ENCODE data around the gene CRLF1.
A peak's percentile ranks its signal among the peaks of the same experiment; 100 is the strongest.

Gene CRLF1, protein sequence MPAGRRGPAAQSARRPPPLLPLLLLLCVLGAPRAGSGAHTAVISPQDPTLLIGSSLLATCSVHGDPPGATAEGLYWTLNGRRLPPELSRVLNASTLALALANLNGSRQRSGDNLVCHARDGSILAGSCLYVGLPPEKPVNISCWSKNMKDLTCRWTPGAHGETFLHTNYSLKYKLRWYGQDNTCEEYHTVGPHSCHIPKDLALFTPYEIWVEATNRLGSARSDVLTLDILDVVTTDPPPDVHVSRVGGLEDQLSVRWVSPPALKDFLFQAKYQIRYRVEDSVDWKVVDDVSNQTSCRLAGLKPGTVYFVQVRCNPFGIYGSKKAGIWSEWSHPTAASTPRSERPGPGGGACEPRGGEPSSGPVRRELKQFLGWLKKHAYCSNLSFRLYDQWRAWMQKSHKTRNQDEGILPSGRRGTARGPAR

DNA sequence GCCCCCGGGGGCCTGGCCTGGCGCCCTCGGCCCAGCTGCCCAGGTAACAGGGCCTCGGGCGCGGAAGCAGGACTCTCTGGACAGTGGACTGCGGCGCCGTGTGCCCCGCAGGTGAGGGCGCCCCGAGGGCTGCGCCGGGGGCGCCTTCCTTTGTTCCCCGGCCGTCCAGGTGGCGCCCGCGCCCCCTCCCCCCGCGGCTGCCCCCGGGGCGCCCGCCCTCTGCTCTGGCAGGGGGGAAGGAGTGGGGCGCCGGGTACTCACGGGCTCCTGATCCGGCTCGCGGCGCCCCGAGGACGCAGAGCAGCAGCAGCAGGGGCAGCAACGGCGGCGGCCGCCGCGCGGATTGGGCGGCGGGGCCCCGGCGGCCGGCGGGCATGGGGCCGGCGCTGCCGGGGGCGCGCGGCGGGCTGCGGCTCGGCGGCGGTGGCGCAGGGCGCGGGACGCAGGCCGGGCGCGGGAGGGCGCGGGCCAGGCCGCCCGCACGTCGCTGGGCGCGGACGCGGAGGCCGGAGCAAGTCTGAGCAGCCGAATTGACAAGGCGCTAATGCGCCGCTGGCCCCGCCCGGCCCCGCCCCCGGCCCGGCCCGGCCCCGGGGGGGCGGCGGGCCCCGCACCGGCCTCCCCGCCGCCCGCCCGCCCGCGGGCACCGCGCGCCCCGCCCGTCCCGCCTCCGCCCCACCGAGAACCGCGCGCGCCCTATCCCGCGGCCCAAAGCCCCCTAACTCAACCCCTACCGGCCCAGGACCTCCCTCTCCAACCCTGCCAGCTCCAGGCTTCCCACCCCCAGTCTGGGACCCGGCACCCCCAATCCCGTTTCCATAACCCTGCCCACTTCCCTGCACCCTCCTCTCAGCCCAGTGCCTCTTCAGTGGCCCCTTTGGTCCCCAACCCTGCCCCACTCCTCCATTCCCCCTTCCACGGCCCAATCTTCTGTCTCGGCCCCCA is at the start of gene CRLF1:
TSS of gene CRLF1 (minus strand) at position 519 of the 945 bp plus-strand sequence. CDS start at position 376, 143 bp downstream.
- no peak for DNase-seq

DNA sequence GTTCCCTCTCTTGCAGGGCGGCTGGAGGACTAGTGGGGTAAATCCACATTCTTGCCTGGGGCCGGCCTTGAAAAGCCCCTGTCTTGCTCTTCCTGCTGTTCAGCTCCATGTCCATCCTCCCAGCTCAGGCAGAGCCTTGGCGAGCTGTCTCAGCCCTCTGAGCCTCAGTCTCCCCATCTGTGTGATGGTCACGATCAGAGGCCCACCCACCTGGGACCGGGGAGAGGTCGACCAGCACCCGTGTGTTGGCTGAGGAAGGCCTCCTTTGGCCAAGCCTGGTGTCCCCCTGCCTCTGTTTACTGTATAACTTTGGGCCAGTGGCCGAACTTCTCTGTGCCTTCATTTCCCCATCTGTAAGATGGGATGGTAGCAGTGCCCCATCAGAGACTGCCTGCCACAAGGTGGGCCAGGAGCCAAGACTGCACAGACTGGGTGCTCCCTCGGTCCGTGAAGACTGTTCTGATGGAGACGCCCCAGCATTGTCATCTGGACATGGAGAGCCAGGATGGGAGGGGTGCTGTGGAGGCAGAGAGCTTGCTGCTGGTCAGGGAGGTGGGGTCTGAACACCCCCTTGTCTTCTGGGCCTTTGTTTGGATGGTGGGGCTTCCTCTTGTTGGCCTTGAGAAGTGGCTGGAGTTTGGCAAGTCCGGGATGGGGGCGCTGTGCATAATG is 48.7 kb upstream of the CRLF1 start:
- no peak for DNase-seq

DNA sequence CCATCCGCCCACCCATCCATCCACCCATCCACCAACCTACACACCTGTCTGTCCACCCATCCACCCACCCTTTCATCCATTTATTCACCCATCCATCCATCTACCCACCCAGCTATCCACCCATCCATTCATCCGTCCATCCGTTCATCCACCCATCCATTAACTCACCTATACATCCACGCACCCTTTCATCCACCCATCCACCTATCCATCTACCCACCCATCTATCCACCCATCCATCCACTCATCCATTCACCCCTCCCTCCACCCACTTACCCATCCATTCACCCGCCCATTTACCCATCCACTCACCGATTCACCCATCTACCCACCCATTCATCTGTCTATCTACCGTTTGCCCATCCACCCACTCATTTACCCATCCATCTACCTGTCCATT is 47.9 kb upstream of the CRLF1 start:
- DNase-seq = no peak

GRCh38 chr19:18653853-18654252 is 47.3 kb upstream of the CRLF1 start:
- no peak for DNase-seq

GRCh38 chr19:18651733-18652132 is 45.1 kb upstream of the CRLF1 start:
- DNase-seq = no peak

- DNase-seq = no peak
These were observed 44.7 kb upstream of the CRLF1 start for GRCh38 chr19:18651300-18651699.

DNA sequence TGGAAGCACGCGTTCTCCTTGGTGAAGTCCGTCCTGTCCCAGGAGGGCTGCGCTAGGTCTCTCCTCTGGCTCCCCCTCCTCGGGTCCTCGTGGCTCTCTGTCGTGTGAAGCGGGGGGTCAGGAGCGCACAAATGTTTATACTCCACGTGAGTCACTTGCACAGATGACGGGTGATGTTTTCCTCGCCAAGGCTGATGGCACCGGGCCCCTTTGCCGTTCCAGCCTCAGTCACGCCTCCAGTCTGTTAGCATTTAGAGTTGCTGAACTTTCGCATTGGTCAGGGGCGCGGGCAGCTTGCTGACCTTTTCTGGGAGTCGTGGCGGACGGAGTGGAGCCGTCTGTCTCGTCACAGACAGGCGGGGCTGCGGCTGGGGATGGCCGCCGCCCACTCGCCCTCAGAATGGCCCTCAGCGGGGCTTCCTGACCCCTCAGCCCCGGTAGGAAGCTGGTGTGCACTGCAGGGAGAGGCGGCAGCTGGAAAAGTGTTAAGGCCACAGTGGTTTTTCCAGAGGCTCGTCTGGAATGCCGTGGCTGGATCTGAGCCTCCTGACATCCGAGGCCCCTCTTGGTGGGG is 44.0 kb upstream of the CRLF1 start:
- no peak for DNase-seq

DNA sequence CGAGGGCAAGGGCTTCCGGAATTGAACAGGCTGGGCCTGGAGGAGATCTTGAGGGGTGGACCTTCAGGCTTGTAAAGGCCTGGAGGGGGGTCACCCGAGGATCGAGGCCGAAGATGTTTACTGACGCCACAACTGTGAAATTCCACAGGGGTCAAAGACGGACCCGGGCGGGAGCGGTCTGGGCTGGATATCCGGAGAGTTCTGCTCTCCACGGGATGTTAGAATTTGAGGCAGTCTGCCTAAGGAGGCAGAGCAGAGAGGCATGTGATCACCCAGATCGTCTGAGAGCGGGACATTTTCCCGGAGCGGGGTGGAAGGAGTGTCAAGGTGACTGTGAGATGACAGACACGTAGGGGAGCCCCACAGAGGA is 43.4 kb upstream of the CRLF1 start:
- no peak for DNase-seq

DNA sequence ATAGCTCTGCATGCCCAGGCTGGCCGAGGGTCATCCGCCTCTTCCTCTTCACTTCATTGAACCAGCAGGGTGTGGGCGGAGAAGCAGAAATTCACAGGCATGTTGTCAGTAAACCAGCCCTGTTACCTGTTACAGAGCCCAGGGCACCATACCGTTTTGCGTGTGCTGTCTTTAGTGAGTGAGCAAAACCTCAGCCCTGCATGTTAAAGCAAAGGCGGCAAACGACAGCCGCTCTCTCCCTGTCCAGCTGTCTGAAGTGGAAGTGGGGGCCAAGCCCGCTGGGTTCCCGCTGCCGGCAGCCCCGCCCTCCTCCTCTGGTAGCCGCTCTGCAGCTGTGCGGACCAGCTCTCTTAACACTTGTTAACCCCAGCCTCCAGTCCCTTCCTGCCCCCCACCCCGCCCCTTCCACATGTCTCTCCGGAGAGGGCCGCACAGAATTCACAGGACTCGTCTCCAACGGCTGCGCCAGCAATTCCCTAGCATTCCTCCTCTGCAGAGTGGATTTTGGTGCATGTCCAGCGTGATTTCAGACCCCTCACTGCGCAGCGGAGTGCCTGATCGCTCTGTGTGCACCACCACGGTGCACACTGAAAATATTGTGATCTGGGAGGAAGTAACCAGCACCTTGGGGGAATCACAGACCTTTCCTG is 42.9 kb upstream of the CRLF1 start:
- no peak for DNase-seq

DNA sequence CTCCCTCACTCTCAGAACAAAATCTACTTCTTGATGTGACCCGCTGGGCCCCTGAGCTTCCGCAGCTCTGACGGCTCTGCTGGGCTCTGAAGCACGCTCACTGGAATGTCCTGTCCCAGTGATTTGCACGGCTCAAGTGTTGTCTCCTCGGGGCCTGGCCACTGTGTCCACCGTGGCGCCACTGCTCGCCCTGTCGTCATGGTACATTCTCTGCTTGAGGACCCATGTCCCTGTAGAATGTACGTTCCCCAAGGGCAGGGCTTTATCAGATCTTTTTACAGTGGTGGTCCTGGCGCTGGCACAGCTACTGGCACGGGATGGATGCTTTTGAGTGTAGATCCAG is 42.3 kb upstream of the CRLF1 start:
- no peak for DNase-seq

GRCh38 chr19:18647807-18648206 is 41.2 kb upstream of the CRLF1 start:
- no peak for DNase-seq

DNA sequence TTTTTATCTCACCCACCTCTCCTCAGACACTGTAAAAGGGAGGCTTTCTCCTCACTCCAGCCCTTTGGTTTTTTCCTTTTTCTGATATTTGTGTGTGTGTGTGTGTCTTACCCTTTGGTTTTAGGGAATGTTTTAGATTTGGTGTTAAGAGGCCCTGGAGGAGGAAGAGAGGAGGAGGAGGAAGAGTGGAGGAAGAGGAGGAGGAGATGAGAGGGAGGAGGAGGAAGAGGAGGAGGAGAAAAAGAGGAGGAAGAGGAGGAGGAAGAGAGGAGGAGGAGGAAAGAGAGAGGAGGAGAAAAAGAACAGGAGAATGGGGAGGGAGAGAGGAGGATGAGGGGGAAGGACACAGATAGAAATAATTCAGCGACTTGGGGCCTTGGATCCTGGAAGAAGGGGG is 40.8 kb upstream of the CRLF1 start:
- DNase-seq = no peak

DNA sequence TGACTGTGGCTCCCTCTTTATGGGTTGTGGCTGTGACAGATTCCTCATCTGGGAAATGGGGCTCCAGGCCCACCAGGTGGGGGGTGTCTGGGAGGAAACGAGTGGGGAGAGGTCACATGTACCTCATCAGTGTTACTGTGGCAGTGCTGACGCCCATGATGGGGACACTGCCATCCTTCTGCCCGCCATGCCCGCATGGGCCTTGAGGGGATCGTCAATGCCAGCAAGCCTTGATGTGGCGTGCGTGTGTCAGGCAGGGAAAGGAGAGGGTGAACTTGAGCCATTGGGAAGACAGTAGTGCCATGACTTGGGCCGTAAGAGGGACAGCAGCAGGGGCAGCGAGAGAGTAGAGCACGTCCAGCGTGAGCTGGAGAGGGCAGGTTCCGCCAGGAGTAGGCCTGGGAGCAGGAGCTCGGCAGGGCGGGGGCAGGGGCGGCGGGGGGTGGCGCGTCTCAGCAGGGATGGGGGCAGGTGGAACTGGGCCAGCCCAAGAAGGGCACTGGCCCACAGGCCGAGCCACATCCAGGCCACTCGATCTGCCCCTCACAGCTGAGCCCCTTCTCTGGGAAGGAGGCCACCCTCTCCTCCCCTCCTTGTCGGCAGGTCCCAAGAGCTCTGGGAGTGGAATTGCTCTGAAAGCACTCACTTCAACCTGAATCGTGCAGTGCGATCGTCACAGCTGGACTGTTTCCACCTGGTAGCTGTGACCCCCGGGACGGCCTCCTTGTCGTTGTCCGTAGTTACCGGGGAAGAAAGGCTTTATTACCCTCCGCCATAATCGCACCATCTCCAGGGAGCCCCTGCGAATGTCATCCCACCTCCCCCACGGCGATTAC is 40.2 kb upstream of the CRLF1 start:
- DNase-seq = no peak

- DNase-seq = no peak
These were observed 38.5 kb upstream of the CRLF1 start for GRCh38 chr19:18645035-18645511.

DNA sequence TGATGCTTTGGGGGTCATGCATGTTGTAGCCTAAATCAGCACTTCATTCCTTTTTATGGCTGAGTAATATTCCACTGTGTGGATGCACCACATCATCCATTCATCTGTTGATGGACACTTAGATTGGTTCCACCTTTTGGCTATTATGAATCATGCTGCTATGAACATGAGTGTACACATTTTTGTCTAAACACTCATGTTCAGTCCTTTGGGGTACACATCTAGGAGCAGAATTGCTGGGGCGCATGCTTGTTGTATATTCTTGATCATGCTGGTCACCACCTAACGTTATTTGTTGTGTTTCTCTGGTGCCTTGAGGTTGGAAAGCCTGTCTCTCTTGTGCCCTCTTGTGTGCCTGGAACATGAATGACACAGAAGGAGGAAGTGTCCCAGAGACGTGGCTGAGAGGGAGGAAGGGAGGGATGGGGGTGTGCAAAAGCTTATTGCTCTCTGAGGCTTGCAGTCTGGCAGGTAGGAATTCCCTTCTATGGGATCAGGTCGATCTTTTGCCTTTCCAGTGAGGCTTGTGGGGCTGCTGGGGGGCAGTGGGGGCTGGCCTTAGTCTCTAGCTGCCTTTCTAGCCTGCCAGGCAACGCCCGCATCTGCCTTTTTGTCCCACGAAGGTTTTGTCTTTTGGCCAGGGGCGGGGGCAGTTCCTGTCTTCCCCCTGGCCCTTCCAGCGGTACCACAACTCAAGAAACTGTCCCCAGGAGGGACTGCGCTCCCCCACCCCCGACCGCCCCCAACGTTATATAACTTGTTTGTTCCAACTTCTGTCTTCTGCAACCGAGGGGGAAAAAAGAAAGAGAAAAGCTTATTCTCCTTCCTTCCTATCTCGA is 37.8 kb upstream of the CRLF1 start:
- no peak for DNase-seq

DNA sequence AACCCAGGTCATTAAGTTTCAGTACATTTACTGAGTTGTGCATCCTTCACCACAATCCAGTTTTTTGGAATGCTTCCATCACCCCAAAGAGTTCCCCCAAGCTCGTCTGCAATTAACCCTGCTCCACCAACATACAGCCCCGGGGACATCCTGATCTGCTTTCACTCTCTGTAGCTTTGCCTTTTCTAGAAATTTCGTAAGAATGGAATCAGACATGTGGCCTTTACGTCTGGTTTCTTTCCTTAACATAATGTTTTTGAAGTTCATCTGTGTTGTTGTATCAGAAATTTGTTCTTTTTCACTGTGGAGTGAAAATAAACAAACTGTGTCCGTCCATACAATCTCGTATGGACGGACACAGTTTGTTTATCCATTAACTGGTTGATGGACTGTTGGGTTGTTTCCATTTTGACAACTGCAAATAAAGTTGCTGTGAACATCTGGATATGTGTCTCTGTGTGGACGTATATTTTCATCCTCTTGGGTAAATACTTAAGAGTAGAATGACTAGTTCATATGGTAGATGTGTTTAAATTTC is 33.2 kb upstream of the CRLF1 start:
- DNase-seq = no peak

- no peak for DNase-seq
These were observed 31.4 kb upstream of the CRLF1 start for GRCh38 chr19:18637673-18638630.

GRCh38 chr19:18636969-18637629 is 30.5 kb upstream of the CRLF1 start, which contains the start of gene KLHL26:
Gene KLHL26 (plus strand): TSS chr19:18637028. CDS start chr19:18637055, 27 bp downstream.
- DNase-seq = peak; percentile 9
